GM23338 (cell line): ENCODE measurements around the gene DLGAP3. TPM values are rescaled to one million over a fixed set of nuclear protein-coding genes. Genes with fewer than 3 reads are reported as not detected.

Experiments used
- ATAC-seq: fragments of 200-7000 bp; cut with Tn5 transposase; 3 replicates; pipeline ENCODE4 v1.9.1; 2020
- DNase-seq: peaks from one replicate; pipeline ENCODE4 v3.0.0-alpha.2; 2015; ENCODE audit warnings: low spot score
- H2AFZ ChIP-seq: fragments of 200-600 bp; sonication (generic); 2 replicates; pipeline ENCODE4 v1.8.0; 2016; ENCODE audit warnings: antibody characterized with exemption, mild to moderate bottlenecking, moderate library complexity
- H3F3A ChIP-seq: fragments of 200-600 bp; sonication (generic); replicated peaks from 2 replicates; pipeline ENCODE4 v1.8.0; 2017; ENCODE audit warnings: antibody characterized with exemption, mixed run types, low read depth
- H3K27ac ChIP-seq: fragments of 200-600 bp; sonication (generic); 2 replicates; pipeline ENCODE4 v1.6.1; 2016; ENCODE audit warnings: low read depth
- H3K27me3 ChIP-seq: fragments of 200-600 bp; sonication (generic); 2 replicates; pipeline ENCODE4 v1.8.0; 2016; ENCODE audit warnings: mild to moderate bottlenecking, mixed run types, moderate library complexity; ENCODE audit not compliant: insufficient read depth
- H3K36me3 ChIP-seq: fragments of 200-600 bp; sonication (generic); 2 replicates; pipeline ENCODE4 v1.8.0; 2016; ENCODE audit warnings: mild to moderate bottlenecking; ENCODE audit not compliant: insufficient read depth
- H3K4me1 ChIP-seq: fragments of 200-600 bp; sonication (generic); 2 replicates; pipeline ENCODE4 v1.8.0; 2016; ENCODE audit warnings: mild to moderate bottlenecking, moderate library complexity; ENCODE audit not compliant: insufficient read depth
- H3K4me2 ChIP-seq: fragments of 200-600 bp; sonication (generic); 2 replicates; pipeline ENCODE4 v1.7.1; 2017; ENCODE audit warnings: mixed run types
- H3K4me3 ChIP-seq: fragments of 200-600 bp; sonication (generic); 2 replicates; pipeline ENCODE4 v1.6.1; 2016; ENCODE audit warnings: mixed run types
- H3K79me2 ChIP-seq: fragments of 200-600 bp; sonication (generic); replicated peaks from 2 replicates; pipeline ENCODE4 v1.8.0; 2017; ENCODE audit warnings: mild to moderate bottlenecking; ENCODE audit not compliant: insufficient read depth
- H3K9me2 ChIP-seq: fragments of 200-600 bp; sonication (generic); 2 replicates; pipeline ENCODE4 v1.8.0; 2017; ENCODE audit not compliant: insufficient read depth
- H4K20me1 ChIP-seq: fragments of 200-600 bp; sonication (generic); replicated peaks from 2 replicates; pipeline ENCODE4 v1.8.0; 2017; ENCODE audit warnings: mild to moderate bottlenecking; ENCODE audit not compliant: insufficient read depth
- H3K27ac Mint-ChIP-seq: 2 replicates; pipeline ENCODE4 v1.8.0; 2020; ENCODE audit warnings: inconsistent platforms, mild to moderate bottlenecking, moderate library complexity, mixed read lengths
- H3K27me3 Mint-ChIP-seq: 3 replicates; pipeline ENCODE4 v1.8.0; 2022; ENCODE audit warnings: low read depth, mild to moderate bottlenecking, moderate library complexity, mixed read lengths, inconsistent platforms; ENCODE audit not compliant: insufficient read depth, poor library complexity
- H3K36me3 Mint-ChIP-seq: 3 replicates; pipeline ENCODE4 v1.8.0; 2021; ENCODE audit warnings: low read depth, mild to moderate bottlenecking, inconsistent platforms, moderate library complexity, mixed read lengths
- H3K4me1 Mint-ChIP-seq: 3 replicates; pipeline ENCODE4 v1.8.0; 2020; ENCODE audit warnings: mild to moderate bottlenecking, inconsistent platforms, mixed read lengths
- H3K4me3 Mint-ChIP-seq: 3 replicates; pipeline ENCODE4 v1.8.0; 2021; ENCODE audit warnings: moderate library complexity, mild to moderate bottlenecking, inconsistent platforms, mixed read lengths
- H3K9me3 Mint-ChIP-seq: 3 replicates; pipeline ENCODE4 v1.8.0; 2020; ENCODE audit warnings: moderate library complexity, mild to moderate bottlenecking, inconsistent platforms, mixed read lengths
- CREB1 ChIP-seq: fragments of 250-450 bp; sonication (Bioruptor Pico); IDR thresholded peaks from 2 replicates; pipeline ENCODE4 v1.5.0; 2020; ENCODE audit warnings: low read depth, mild to moderate bottlenecking, moderate library complexity
- CTCF ChIP-seq, 2 experiments: fragments of 200-600 bp in 1 of 2; sonication (generic) in 1 of 2; conservative IDR thresholded peaks; 2 replicates each; pipeline versions ENCODE4 v1.5.1 to v1.6.1; 2016 to 2017; ENCODE audit warnings: antibody characterized with exemption in 2 of 2, low read depth in 2 of 2, mild to moderate bottlenecking in 2 of 2, moderate library complexity in 1 of 2
- EZH2 ChIP-seq: fragments of 200-600 bp; sonication (generic); IDR thresholded peaks from one replicate; pipeline ENCODE4 v1.8.0; 2017; ENCODE audit warnings: antibody characterized with exemption, mild to moderate bottlenecking, low read depth; ENCODE audit not compliant: unreplicated experiment
- EZH2phosphoT487 ChIP-seq: fragments of 200-600 bp; sonication (generic); IDR thresholded peaks from one replicate; pipeline ENCODE4 v1.8.1; 2018; ENCODE audit warnings: antibody characterized with exemption; ENCODE audit not compliant: unreplicated experiment
- JUNB ChIP-seq: IDR thresholded peaks from one replicate; pipeline ENCODE4 v1.6.1; 2016; ENCODE audit warnings: antibody characterized with exemption; ENCODE audit not compliant: unreplicated experiment
- NANOG ChIP-seq: IDR thresholded peaks from 2 replicates; pipeline ENCODE4 v1.6.1; 2016; ENCODE audit warnings: antibody characterized with exemption, borderline replicate concordance
- POLR2AphosphoS5 ChIP-seq: IDR thresholded peaks from 2 replicates; pipeline ENCODE4 v1.6.1; 2016; ENCODE audit warnings: antibody characterized with exemption, low read depth
- STAT1 ChIP-seq: IDR thresholded peaks from one replicate; pipeline ENCODE4 v1.6.1; 2016; ENCODE audit warnings: antibody characterized with exemption; ENCODE audit not compliant: unreplicated experiment
- ZNF114 ChIP-seq: fragments of 250-450 bp; sonication (Bioruptor Pico); IDR thresholded peaks from 2 replicates; pipeline ENCODE4 v1.5.0; 2020; ENCODE audit warnings: mild to moderate bottlenecking, moderate library complexity
- ZNF331 ChIP-seq: fragments of 250-450 bp; sonication (Bioruptor Pico); IDR thresholded peaks from 2 replicates; pipeline ENCODE4 v1.5.0; 2020; ENCODE audit warnings: low read depth, mild to moderate bottlenecking, moderate library complexity
- polyA plus RNA-seq: library from polyadenylated mRNA; unstranded; fragments of >200 nt; fragmentation: Nextera tagmentation; extraction: Ambion mirVana; gene quantifications from 2 replicates; pipeline ENCODE4 v1.2.1, GENCODE V29; 2016
- total RNA-seq: library from RNA; depleted of rRNA; stranded (reverse); fragments of >200 nt; shearing (Covaris generic); gene quantifications from 2 replicates; pipeline ENCODE4 v1.2.3, GENCODE V29; 2014
- TF ChIP-seq, protein P1 (sequence below): IDR thresholded peaks from 2 replicates; pipeline ENCODE4 v1.6.1; 2016; ENCODE audit warnings: antibody characterized with exemption
- TF ChIP-seq, protein P2 (sequence below): IDR thresholded peaks from one replicate; pipeline ENCODE4 v1.6.1; 2018; ENCODE audit warnings: antibody characterized with exemption; ENCODE audit not compliant: unreplicated experiment
- TF ChIP-seq, protein P3 (sequence below): fragments of 250-450 bp; sonication (Bioruptor Pico); IDR thresholded peaks from 2 replicates; pipeline ENCODE4 v1.5.0; 2020; ENCODE audit warnings: mild to moderate bottlenecking, moderate library complexity

DLGAP3 gene
- total and polyA plus RNA-seq, 2 experiments from 2014 or later: 7.1 to 13.7 TPM

- Mint-ChIP-seq H3K27me3 (peaks cover 1% of the 10 kb centered on the region), H3K4me3 (no peak overlapping the region), H3K36me3 (no peaks in the 10 kb centered on the region), H3K9me3 (no peaks in the 10 kb centered on the region), H3K4me1 (peaks cover 21% of the 10 kb centered on the region), H3K27ac (no peak overlapping the region)
- no peaks in the 10 kb centered on the region for H3K27me3 ChIP-seq
- H3K27ac ChIP-seq: no peak overlapping the region
- no peaks in the 10 kb centered on the region for H3F3A ChIP-seq
- H3K4me3 ChIP-seq: no peak overlapping the region
- H3K4me2 ChIP-seq: no peak overlapping the region
- ATAC-seq: no peak
- DNase-seq: no peak
- no peaks in the 10 kb centered on the region for H3K36me3 ChIP-seq
- H2AFZ ChIP-seq: no peak overlapping the region
- TF ChIP-seq, protein P1, sequence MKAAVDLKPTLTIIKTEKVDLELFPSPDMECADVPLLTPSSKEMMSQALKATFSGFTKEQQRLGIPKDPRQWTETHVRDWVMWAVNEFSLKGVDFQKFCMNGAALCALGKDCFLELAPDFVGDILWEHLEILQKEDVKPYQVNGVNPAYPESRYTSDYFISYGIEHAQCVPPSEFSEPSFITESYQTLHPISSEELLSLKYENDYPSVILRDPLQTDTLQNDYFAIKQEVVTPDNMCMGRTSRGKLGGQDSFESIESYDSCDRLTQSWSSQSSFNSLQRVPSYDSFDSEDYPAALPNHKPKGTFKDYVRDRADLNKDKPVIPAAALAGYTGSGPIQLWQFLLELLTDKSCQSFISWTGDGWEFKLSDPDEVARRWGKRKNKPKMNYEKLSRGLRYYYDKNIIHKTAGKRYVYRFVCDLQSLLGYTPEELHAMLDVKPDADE: no peak
- no peak for TF ChIP-seq JUNB
- no peak for TF ChIP-seq CTCF (conservative IDR thresholded peaks at IDR 0.05; ENCODE audit: low read depth in 2 of 2)
- TF ChIP-seq ZNF114 (CRISPR knock-in tag): no peak
- TF ChIP-seq NANOG: no peak
- no peak for TF ChIP-seq CREB1 (CRISPR knock-in tag)
- TF ChIP-seq POLR2AphosphoS5: no peak
- TF ChIP-seq, protein P2, sequence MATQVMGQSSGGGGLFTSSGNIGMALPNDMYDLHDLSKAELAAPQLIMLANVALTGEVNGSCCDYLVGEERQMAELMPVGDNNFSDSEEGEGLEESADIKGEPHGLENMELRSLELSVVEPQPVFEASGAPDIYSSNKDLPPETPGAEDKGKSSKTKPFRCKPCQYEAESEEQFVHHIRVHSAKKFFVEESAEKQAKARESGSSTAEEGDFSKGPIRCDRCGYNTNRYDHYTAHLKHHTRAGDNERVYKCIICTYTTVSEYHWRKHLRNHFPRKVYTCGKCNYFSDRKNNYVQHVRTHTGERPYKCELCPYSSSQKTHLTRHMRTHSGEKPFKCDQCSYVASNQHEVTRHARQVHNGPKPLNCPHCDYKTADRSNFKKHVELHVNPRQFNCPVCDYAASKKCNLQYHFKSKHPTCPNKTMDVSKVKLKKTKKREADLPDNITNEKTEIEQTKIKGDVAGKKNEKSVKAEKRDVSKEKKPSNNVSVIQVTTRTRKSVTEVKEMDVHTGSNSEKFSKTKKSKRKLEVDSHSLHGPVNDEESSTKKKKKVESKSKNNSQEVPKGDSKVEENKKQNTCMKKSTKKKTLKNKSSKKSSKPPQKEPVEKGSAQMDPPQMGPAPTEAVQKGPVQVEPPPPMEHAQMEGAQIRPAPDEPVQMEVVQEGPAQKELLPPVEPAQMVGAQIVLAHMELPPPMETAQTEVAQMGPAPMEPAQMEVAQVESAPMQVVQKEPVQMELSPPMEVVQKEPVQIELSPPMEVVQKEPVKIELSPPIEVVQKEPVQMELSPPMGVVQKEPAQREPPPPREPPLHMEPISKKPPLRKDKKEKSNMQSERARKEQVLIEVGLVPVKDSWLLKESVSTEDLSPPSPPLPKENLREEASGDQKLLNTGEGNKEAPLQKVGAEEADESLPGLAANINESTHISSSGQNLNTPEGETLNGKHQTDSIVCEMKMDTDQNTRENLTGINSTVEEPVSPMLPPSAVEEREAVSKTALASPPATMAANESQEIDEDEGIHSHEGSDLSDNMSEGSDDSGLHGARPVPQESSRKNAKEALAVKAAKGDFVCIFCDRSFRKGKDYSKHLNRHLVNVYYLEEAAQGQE: no peak
- TF ChIP-seq EZH2: no peak
- TF ChIP-seq EZH2phosphoT487: no peak
- no peak for TF ChIP-seq STAT1
- no peak for TF ChIP-seq ZNF331 (CRISPR knock-in tag)
- TF ChIP-seq, protein P3, sequence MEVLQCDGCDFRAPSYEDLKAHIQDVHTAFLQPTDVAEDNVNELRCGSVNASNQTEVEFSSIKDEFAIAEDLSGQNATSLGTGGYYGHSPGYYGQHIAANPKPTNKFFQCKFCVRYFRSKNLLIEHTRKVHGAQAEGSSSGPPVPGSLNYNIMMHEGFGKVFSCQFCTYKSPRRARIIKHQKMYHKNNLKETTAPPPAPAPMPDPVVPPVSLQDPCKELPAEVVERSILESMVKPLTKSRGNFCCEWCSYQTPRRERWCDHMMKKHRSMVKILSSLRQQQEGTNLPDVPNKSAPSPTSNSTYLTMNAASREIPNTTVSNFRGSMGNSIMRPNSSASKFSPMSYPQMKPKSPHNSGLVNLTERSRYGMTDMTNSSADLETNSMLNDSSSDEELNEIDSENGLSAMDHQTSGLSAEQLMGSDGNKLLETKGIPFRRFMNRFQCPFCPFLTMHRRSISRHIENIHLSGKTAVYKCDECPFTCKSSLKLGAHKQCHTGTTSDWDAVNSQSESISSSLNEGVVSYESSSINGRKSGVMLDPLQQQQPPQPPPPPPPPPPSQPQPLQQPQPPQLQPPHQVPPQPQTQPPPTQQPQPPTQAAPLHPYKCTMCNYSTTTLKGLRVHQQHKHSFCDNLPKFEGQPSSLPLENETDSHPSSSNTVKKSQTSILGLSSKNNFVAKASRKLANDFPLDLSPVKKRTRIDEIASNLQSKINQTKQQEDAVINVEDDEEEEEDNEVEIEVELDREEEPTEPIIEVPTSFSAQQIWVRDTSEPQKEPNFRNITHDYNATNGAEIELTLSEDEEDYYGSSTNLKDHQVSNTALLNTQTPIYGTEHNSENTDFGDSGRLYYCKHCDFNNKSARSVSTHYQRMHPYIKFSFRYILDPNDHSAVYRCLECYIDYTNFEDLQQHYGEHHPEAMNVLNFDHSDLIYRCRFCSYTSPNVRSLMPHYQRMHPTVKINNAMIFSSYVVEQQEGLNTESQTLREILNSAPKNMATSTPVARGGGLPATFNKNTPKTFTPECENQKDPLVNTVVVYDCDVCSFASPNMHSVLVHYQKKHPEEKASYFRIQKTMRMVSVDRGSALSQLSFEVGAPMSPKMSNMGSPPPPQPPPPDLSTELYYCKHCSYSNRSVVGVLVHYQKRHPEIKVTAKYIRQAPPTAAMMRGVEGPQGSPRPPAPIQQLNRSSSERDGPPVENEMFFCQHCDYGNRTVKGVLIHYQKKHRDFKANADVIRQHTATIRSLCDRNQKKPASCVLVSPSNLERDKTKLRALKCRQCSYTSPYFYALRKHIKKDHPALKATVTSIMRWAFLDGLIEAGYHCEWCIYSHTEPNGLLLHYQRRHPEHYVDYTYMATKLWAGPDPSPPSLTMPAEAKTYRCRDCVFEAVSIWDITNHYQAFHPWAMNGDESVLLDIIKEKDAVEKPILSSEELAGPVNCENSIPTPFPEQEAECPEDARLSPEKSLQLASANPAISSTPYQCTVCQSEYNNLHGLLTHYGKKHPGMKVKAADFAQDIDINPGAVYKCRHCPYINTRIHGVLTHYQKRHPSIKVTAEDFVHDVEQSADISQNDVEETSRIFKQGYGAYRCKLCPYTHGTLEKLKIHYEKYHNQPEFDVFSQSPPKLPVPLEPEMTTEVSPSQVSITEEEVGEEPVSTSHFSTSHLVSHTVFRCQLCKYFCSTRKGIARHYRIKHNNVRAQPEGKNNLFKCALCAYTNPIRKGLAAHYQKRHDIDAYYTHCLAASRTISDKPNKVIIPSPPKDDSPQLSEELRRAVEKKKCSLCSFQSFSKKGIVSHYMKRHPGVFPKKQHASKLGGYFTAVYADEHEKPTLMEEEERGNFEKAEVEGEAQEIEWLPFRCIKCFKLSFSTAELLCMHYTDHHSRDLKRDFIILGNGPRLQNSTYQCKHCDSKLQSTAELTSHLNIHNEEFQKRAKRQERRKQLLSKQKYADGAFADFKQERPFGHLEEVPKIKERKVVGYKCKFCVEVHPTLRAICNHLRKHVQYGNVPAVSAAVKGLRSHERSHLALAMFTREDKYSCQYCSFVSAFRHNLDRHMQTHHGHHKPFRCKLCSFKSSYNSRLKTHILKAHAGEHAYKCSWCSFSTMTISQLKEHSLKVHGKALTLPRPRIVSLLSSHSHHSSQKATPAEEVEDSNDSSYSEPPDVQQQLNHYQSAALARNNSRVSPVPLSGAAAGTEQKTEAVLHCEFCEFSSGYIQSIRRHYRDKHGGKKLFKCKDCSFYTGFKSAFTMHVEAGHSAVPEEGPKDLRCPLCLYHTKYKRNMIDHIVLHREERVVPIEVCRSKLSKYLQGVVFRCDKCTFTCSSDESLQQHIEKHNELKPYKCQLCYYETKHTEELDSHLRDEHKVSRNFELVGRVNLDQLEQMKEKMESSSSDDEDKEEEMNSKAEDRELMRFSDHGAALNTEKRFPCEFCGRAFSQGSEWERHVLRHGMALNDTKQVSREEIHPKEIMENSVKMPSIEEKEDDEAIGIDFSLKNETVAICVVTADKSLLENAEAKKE (CRISPR knock-in tag): no peak
- H3K79me2 ChIP-seq: no peaks in the 10 kb centered on the region
- H3K9me2 ChIP-seq: 0 out of 2 replicates have a peak, but pooled peaks cover 5% of the 10 kb centered on the region
- H3K4me1 ChIP-seq: peaks cover 15% of the 10 kb centered on the region
- H4K20me1 ChIP-seq: no peaks in the 10 kb centered on the region
Observed at GRCh38 chr1:34839526-34840305, 89.7 kb downstream of the DLGAP3 start.
